Gastrocnemius medialis (tissue), 4 donors: ENCODE results near the gene PCSK6. TPM values are rescaled to one million over a fixed set of nuclear protein-coding genes. Genes with fewer than 3 reads are reported as not detected.

Experiments used
- ATAC-seq, 2 donors: fragments of 150-250 bp; one replicate each; pipeline ENCODE4 v1.9.1; 2016
- DNase-seq, 2 donors: peaks; one replicate each; pipeline ENCODE4 v3.0.0-alpha.2; 2019
- H3K27ac ChIP-seq, 4 donors: fragments of 200-600 bp; sonication (generic); 1 replicate in 1 of 4; 2 replicates in 3 of 4; pipeline ENCODE4 v1.5.1; 2016 to 2018; ENCODE audit warnings: mild to moderate bottlenecking in 2 of 4, moderate library complexity in 1 of 4
- H3K27me3 ChIP-seq, 3 donors: fragments of 200-600 bp; sonication (generic) in 2 of 3; 1 replicate in 1 of 3; 2 replicates in 2 of 3; pipeline versions ENCODE4 v1.5.1 to v1.6.0; 2016 to 2019; ENCODE audit warnings: mild to moderate bottlenecking in 1 of 3, moderate library complexity in 1 of 3
- H3K36me3 ChIP-seq, 2 donors: fragments of 200-600 bp; sonication (generic) in 1 of 2; one replicate each; pipeline ENCODE4 v1.5.1; 2017 to 2018
- H3K4me1 ChIP-seq, 2 donors: fragments of 200-600 bp; sonication (generic) in 1 of 2; one replicate each; pipeline ENCODE4 v1.5.1; 2016 to 2017; ENCODE audit warnings: mild to moderate bottlenecking in 2 of 2
- H3K4me3 ChIP-seq, 4 donors: fragments of 200-600 bp; sonication (generic) in 3 of 4; 1 replicate in 1 of 4; 2 replicates in 3 of 4; pipeline ENCODE4 v1.5.1; 2016 to 2019; ENCODE audit warnings: mild to moderate bottlenecking in 2 of 4
- H3K9me3 ChIP-seq, 3 donors: fragments of 200-600 bp; sonication (generic) in 2 of 3; 1 replicate in 1 of 3; 2 replicates in 2 of 3; pipeline ENCODE4 v1.5.1; 2016 to 2019
- POLR2A ChIP-seq, 2 donors: fragments of 450-650 bp; IDR thresholded peaks; one replicate each; pipeline ENCODE4 v1.6.1; 2017; ENCODE audit warnings: antibody characterized with exemption in 2 of 2, mild to moderate bottlenecking in 2 of 2, moderate library complexity in 2 of 2
- in situ Hi-C, 4 donors: fragments of 200-750 bp; cut with MboI; loops; one replicate each; pipeline versions ENCODE4 v1.15.0 to v1.8.0; 2017; ENCODE audit warnings: low sequenced_read_pairs in 4 of 4
- intact Hi-C: fragments of 100-400 bp; cut with DNase I; formaldehyde crosslinking; loops from one replicate; pipeline ENCODE4 v1.15.1; 2023; ENCODE audit warnings: low total_unique reads
- total RNA-seq, 4 donors: library from RNA; depleted of rRNA; stranded (reverse); fragments of >200 nt; gene quantifications; one replicate each; pipeline versions ENCODE4 v1.1.0 to v1.2.3, GENCODE V29; 2016
- TF ChIP-seq, protein P1 (sequence below), 5 experiments: fragments of 450-650 bp in 3 of 5; fragments of 200-600 bp in 2 of 5; sonication (generic) in 2 of 5; IDR thresholded peaks in 4 of 5; conservative IDR thresholded peaks in 1 of 5; 1 replicate in 4 of 5; 2 replicates in 1 of 5; pipeline ENCODE4 v1.5.1; 2016 to 2019; ENCODE audit warnings: antibody characterized with exemption in 5 of 5, mild to moderate bottlenecking in 3 of 5, moderate library complexity in 3 of 5

PCSK6 gene
- total RNA-seq, 4 donors from 2014 or later = 12.8 to 46.0 (median 23.6) TPM

DNA sequence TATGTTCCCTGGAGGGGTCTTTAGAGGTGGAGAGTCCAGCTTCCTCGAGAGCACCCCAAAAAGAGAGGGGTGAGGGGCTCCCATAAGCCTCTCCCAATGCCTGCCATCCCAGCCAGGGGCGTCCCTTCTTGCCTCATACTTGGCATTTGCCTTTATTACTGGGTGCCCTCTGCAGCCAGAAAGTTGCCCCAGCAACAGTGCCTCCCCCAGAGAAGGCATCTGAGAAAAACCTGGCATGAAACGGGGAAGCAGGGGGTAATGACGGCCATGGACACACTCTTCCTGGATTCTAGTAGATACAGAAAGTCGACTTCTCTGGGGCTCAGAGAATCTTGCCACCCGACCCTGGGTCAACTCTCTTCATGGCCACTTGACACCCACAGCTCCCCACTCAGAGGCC, 90.1 kb downstream of the PCSK6 start:
- ATAC-seq = no peak

DNA sequence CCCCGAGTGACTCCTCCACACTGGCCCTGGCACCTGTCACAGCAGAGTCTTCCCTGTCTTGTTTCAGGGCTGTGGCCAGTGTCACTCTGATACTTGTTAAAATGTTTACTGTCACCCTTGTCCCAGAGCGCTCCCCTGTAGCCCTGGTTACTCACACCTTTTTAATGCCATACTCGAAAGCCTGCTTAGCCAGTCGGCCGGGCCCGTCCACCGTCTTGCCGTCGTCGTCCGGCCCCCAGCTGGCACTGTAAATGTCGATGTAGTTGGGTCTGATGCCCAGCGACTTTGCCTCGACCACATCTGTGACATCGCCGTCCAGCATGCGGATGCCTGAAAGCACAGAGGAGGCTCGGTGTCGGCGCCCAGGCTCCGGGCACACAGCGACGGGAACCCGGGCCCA, 91.3 kb downstream of the PCSK6 start:
- no peak for ATAC-seq
- no peak for TF ChIP-seq POLR2A (IDR thresholded peaks at IDR 0.05)
- TF ChIP-seq, protein P1, sequence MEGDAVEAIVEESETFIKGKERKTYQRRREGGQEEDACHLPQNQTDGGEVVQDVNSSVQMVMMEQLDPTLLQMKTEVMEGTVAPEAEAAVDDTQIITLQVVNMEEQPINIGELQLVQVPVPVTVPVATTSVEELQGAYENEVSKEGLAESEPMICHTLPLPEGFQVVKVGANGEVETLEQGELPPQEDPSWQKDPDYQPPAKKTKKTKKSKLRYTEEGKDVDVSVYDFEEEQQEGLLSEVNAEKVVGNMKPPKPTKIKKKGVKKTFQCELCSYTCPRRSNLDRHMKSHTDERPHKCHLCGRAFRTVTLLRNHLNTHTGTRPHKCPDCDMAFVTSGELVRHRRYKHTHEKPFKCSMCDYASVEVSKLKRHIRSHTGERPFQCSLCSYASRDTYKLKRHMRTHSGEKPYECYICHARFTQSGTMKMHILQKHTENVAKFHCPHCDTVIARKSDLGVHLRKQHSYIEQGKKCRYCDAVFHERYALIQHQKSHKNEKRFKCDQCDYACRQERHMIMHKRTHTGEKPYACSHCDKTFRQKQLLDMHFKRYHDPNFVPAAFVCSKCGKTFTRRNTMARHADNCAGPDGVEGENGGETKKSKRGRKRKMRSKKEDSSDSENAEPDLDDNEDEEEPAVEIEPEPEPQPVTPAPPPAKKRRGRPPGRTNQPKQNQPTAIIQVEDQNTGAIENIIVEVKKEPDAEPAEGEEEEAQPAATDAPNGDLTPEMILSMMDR (IDR thresholded peaks at IDR 0.05 in 4 of 5, conservative IDR thresholded peaks at IDR 0.05 in 1 of 5) = no peak
- intact Hi-C loops = no loop called here

More for the DNA sequence above, 90.1 kb downstream of the PCSK6 start:
- Histone ChIP-seq H3K27ac (no peak overlapping the region), H3K36me3 (peaks cover 0 to 34% of the 10 kb centered on the region in 2 donors), H3K27me3 (no peaks in the 10 kb centered on the region), H3K4me3 (no peak overlapping the region), H3K4me1 (no peaks in the 10 kb centered on the region), H3K9me3 (no peaks in the 10 kb centered on the region)
- in situ Hi-C loops (no loop called here), intact Hi-C loops (no loop called here)
- TF ChIP-seq POLR2A (IDR thresholded peaks at IDR 0.05) = no peak
- TF ChIP-seq, protein P1 (IDR thresholded peaks at IDR 0.05 in 4 of 5, conservative IDR thresholded peaks at IDR 0.05 in 1 of 5) = no peak
- no peak for DNase-seq

GRCh38 chr15:101397521-101398003, 91.9 kb downstream of the PCSK6 start:
- no peak for TF ChIP-seq POLR2A (IDR thresholded peaks at IDR 0.05)
- TF ChIP-seq, protein P1 (IDR thresholded peaks at IDR 0.05 in 4 of 5, conservative IDR thresholded peaks at IDR 0.05 in 1 of 5) = no peak
- Histone ChIP-seq H3K4me1 (no peaks in the 10 kb centered on the region), H3K27ac (no peak overlapping the region), H3K9me3 (no peaks in the 10 kb centered on the region), H3K4me3 (no peak overlapping the region), H3K36me3 (peaks cover 0 to 44% of the 10 kb centered on the region in 2 donors), H3K27me3 (no peaks in the 10 kb centered on the region)
- intact Hi-C loops = no loop called here
- DNase-seq = no peak
- in situ Hi-C loops = no loop called here
- no peak for ATAC-seq

More for the DNA sequence above, 91.3 kb downstream of the PCSK6 start:
- peaks cover 0 to 38% of the 10 kb centered on the region in 2 donors for H3K36me3 ChIP-seq
- H3K4me1 ChIP-seq = no peaks in the 10 kb centered on the region
- H3K9me3 ChIP-seq = no peaks in the 10 kb centered on the region
- in situ Hi-C loops = no loop called here
- H3K4me3 ChIP-seq = no peak overlapping the region
- no peak for DNase-seq
- H3K27ac ChIP-seq = no peak overlapping the region
- H3K27me3 ChIP-seq = no peaks in the 10 kb centered on the region

DNA sequence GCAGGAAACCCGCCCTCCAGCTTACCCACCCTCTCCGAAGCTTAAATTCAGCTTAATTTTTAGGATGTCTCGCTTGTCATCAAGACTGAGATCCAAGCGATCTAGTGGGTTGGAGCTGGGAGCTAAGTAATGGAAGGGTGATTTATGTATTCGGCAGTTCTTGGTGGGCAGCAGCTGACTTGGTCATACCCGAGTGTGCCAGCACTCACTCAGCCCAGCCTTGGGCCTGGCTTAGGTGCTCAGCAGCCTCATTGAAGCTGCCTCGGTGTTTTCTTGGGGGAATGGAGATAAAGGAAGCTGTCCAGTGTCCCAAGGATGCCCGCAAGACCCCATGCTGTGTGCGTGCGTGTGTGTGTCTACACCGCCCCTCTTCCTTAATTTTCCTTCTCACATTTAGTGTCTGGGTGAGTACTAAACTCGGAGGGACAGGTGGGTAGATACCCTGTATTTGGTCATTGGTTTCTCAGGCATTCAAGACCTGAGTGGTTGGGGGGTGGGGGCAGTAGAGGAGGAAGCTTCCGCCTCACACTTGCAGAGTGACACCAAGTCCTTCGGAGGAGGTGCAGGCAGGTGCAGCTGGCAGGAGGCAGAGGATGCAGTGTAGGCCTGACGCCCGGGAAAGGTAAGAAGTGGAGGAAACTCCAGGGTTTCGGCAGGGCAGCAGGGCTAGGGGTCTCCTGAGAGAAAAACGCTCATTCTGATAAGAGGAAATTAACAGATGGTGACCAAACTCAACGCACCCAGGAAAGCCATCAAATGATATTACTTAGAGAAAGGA, 92.8 kb downstream of the PCSK6 start:
- no peak for DNase-seq
- H3K4me1 ChIP-seq = no peaks in the 10 kb centered on the region

More for the DNA sequence above, 92.8 kb downstream of the PCSK6 start:
- intact Hi-C loops (no loop called here), in situ Hi-C loops (no loop called here)
- Histone ChIP-seq H3K27ac (no peak overlapping the region), H3K27me3 (no peaks in the 10 kb centered on the region), H3K4me3 (no peak overlapping the region), H3K9me3 (no peaks in the 10 kb centered on the region), H3K36me3 (peaks cover 0 to 48% of the 10 kb centered on the region in 2 donors)
- TF ChIP-seq POLR2A (IDR thresholded peaks at IDR 0.05) = no peak
- TF ChIP-seq, protein P1 (IDR thresholded peaks at IDR 0.05 in 4 of 5, conservative IDR thresholded peaks at IDR 0.05 in 1 of 5) = no peak
- ATAC-seq = no peak
